ENCODE data around the gene EPAS1. TPM values are rescaled to one million over a fixed set of nuclear protein-coding genes. Genes with fewer than 3 reads are reported as not detected.

The EPAS1 gene
- total RNA-seq, 1 donor from 2014 or later: 4.4 TPM

DNA sequence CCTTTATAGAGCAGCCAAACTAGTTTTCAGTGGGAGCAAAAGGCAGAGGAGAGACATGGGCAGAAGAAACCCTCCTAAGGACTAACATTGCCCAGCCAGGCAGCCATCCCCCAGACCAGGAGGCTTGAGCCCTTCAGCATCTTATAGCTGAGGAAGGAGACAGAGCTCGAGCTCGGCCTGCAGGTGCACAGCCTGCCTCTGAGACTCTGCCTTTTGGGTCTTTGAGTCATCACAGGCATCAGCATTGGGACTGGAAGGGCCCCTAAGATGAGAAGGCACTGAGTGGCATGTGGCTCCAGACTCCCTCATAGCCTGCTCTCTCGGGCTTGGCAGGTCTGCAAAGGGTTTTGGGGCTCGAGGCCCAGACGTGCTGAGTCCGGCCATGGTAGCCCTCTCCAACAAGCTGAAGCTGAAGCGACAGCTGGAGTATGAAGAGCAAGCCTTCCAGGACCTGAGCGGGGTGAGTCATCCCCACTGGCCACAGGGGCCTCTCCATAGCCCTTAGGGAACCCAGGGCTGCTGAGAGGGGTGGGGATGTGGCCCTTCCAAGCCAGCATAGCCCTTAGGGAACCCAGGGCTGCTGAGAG, 84.1 kb downstream of the EPAS1 start:
- TF ChIP-seq, protein P1, sequence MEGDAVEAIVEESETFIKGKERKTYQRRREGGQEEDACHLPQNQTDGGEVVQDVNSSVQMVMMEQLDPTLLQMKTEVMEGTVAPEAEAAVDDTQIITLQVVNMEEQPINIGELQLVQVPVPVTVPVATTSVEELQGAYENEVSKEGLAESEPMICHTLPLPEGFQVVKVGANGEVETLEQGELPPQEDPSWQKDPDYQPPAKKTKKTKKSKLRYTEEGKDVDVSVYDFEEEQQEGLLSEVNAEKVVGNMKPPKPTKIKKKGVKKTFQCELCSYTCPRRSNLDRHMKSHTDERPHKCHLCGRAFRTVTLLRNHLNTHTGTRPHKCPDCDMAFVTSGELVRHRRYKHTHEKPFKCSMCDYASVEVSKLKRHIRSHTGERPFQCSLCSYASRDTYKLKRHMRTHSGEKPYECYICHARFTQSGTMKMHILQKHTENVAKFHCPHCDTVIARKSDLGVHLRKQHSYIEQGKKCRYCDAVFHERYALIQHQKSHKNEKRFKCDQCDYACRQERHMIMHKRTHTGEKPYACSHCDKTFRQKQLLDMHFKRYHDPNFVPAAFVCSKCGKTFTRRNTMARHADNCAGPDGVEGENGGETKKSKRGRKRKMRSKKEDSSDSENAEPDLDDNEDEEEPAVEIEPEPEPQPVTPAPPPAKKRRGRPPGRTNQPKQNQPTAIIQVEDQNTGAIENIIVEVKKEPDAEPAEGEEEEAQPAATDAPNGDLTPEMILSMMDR (IDR thresholded peaks at IDR 0.05; ENCODE audit: unreplicated experiment): no peak
- peak in 1 of 2 experiments; percentile 21 for DNase-seq (ENCODE audit: low spot score in 2 of 2, unreplicated experiment in 2 of 2)
- Mint-ChIP-seq H3K36me3 (no peaks in the 10 kb centered on the region), H3K9me3 (no peaks in the 10 kb centered on the region), H3K27me3 (ENCODE audit: low read depth) (peaks cover 50% of the 10 kb centered on the region), H3K27ac (no peak overlapping the region), H3K4me1 (peaks cover 17% of the 10 kb centered on the region), H3K4me3 (no peak overlapping the region)

DNA sequence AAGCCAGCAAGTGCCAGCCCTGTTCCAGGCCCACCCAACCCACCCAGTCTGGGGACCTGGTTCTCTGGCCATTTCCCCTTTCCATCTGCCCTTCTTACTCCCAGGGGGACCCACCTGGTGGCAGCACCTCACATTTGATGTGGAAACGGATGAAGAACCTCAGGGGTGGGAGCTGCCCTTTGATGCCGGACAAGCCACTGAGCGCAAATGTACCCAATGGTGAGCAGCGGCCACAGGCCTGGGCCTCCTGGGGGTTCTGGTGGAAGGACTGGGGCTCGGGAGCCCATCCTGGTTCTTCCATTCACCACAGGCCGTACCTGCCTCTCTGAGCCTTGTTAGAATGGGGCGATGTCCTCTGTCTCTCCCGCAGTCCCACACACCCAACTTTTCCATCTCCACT, 84.7 kb downstream of the EPAS1 start:
- TF ChIP-seq, protein P1 (IDR thresholded peaks at IDR 0.05; ENCODE audit: unreplicated experiment): no peak
- Mint-ChIP-seq H3K36me3 (no peaks in the 10 kb centered on the region), H3K4me3 (no peak overlapping the region), H3K9me3 (no peaks in the 10 kb centered on the region), H3K27me3 (ENCODE audit: low read depth) (peaks cover 47% of the 10 kb centered on the region), H3K27ac (no peak overlapping the region), H3K4me1 (peaks cover 15% of the 10 kb centered on the region)
- DNase-seq (ENCODE audit: low spot score in 2 of 2, unreplicated experiment in 2 of 2): peak in 1 of 2 experiments; percentile 6

DNA sequence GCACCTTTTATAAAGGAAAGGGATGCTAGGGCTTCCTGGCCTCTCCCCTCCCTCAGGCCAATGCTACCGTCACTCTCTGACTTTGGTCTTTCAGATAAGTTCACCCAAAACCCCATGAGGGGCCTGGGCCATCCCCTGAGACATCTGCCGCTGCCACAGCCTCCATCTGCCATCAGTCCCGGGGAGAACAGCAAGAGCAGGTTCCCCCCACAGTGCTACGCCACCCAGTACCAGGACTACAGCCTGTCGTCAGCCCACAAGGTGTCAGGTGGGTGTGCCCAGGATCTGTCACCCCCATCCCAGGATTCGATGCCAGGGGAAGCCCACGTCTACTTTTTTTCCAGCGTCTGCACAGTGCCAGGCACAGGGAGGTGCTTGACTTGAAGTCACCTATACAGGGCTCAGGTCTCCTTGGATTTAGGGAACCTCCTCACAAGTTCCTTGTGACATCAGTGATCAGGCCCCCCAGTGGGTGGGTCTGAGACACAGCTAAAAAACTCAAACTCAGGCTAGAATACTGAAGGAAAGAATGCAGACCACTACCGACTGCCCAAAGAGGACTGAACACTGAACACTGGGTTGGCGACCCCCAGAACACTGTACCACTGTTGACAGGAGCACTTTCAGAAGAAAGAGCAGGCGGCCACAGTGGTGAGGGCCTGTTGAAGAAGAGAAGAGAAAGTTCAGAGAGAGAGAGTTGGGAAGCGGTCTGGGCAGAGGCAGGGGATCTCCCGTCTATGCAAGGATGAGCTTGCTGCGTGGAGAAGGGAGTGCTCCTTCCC, 85.3 kb downstream of the EPAS1 start:
- no peak overlapping the region for H3K4me3 Mint-ChIP-seq
- peaks cover 41% of the 10 kb centered on the region for H3K27me3 Mint-ChIP-seq (ENCODE audit: low read depth)
- DNase-seq (ENCODE audit: low spot score in 2 of 2, unreplicated experiment in 2 of 2): peak in 1 of 2 experiments; percentile 35
- TF ChIP-seq, protein P1 (IDR thresholded peaks at IDR 0.05; ENCODE audit: unreplicated experiment): no peak
- peaks cover 14% of the 10 kb centered on the region for H3K4me1 Mint-ChIP-seq
- H3K27ac Mint-ChIP-seq: no peak overlapping the region
- H3K36me3 Mint-ChIP-seq: no peaks in the 10 kb centered on the region
- no peaks in the 10 kb centered on the region for H3K9me3 Mint-ChIP-seq

DNA sequence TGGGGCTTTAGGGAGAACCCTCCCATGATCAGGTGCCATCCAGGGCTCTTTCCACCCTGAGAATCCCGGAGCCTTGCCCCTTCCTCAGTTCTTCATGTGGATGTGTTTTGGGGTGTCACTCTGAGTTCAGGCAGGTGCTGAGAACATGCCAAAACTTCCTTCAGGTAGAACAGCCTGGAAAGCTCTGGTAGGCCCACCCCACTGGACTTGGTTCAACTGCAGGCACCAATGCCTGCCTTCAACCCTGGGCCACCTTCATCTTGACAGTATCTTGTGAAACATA, 85.8 kb downstream of the EPAS1 start:
- Mint-ChIP-seq H3K4me3 (no peak overlapping the region), H3K9me3 (no peaks in the 10 kb centered on the region)
- TF ChIP-seq, protein P1 (IDR thresholded peaks at IDR 0.05; ENCODE audit: unreplicated experiment): no peak

DNA sequence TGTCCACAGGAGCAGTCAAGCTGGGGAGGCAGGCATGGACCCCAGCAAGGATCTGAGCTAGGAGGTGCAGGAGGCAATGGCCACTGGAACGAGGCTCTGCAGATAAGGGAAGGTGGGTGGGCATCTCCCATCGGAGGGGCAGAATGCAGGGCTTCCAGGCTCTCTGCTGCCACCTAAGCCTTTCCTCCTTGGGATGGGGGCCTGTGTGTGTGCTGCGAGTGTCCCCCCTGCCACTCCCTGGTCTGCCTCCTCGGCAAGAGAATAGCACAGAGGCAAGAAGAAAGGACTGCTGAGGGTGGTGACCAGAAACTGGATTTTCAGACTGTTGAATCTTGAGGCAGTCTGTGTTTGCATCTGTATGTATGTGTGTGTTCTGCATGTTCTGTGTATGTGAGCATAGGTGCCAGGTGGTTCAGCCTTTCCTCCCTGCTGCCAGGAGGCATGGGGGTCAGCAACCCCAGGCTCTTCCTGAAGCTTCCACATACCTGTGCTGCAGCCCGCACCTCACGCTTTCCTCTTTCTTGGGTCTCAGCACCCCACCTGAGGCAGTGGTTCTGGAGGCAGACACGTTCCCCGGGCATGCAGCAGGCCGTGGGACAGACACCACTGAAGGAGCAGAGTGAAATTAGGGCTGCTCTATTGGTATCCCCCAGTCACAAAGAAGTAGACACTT, 86.7 kb downstream of the EPAS1 start:
- Mint-ChIP-seq H3K4me3 (no peak overlapping the region), H3K27ac (no peak overlapping the region), H3K36me3 (no peaks in the 10 kb centered on the region), H3K9me3 (no peaks in the 10 kb centered on the region), H3K4me1 (peaks cover 9% of the 10 kb centered on the region), H3K27me3 (ENCODE audit: low read depth) (peaks cover 39% of the 10 kb centered on the region)
- no peak for DNase-seq (ENCODE audit: low spot score in 2 of 2, unreplicated experiment in 2 of 2)
- TF ChIP-seq, protein P1 (IDR thresholded peaks at IDR 0.05; ENCODE audit: unreplicated experiment): no peak

More for the DNA sequence above, 85.8 kb downstream of the EPAS1 start:
- no peaks in the 10 kb centered on the region for H3K36me3 Mint-ChIP-seq
- peaks cover 14% of the 10 kb centered on the region for H3K4me1 Mint-ChIP-seq
- H3K27ac Mint-ChIP-seq: no peak overlapping the region
- DNase-seq (ENCODE audit: low spot score in 2 of 2, unreplicated experiment in 2 of 2): no peak
- peaks cover 40% of the 10 kb centered on the region for H3K27me3 Mint-ChIP-seq (ENCODE audit: low read depth)

Data from mesothelial cell of epicardium (in vitro differentiated cells).